MM.1S (cell line): Measurements from ENCODE around the gene FBXL13.
"Not testable (repeated sequence)": the region's sequence is repeated elsewhere in the genome, so short reads cannot be mapped to it uniquely, and the experiment has no call there.

ENCODE experiments used
- DNase-seq: peaks from one replicate; pipeline ENCODE4 v3.0.0-alpha.2; 2015
- H2AFZ ChIP-seq: fragments of 300-600 bp; sonication (generic); 2 replicates; pipeline ENCODE4 v1.6.0; 2016; ENCODE audit warnings: antibody characterized with exemption, low read length
- H3F3A ChIP-seq: fragments of 300-600 bp; sonication (generic); 2 replicates; pipeline ENCODE4 v1.6.1; 2016; ENCODE audit warnings: mild to moderate bottlenecking, antibody characterized with exemption, low read length, moderate library complexity, mixed read lengths; ENCODE audit not compliant: insufficient read depth
- H3K27ac ChIP-seq: fragments of 300-600 bp; sonication (generic); 2 replicates; pipeline ENCODE4 v1.5.1; 2016; ENCODE audit warnings: mild to moderate bottlenecking, low read length
- H3K27me3 ChIP-seq: fragments of 300-600 bp; sonication (generic); replicated peaks from 2 replicates; pipeline ENCODE4 v1.6.0; 2016; ENCODE audit warnings: low read length; ENCODE audit not compliant: insufficient read depth
- H3K36me3 ChIP-seq: fragments of 300-600 bp; sonication (generic); replicated peaks from 2 replicates; pipeline ENCODE4 v1.6.1; 2016; ENCODE audit warnings: mild to moderate bottlenecking, low read length, mixed read lengths; ENCODE audit not compliant: insufficient read depth
- H3K4me1 ChIP-seq: fragments of 300-600 bp; sonication (generic); 2 replicates; pipeline ENCODE4 v1.6.1; 2016; ENCODE audit warnings: low read length, mixed read lengths
- H3K4me2 ChIP-seq: fragments of 300-600 bp; sonication (generic); 2 replicates; pipeline ENCODE4 v1.6.0; 2016; ENCODE audit warnings: low read depth, low read length
- H3K4me3 ChIP-seq: fragments of 300-600 bp; sonication (generic); 2 replicates; pipeline ENCODE4 v1.5.1; 2016; ENCODE audit warnings: low read length, mixed read lengths
- H3K79me2 ChIP-seq: fragments of 300-600 bp; sonication (generic); 2 replicates; pipeline ENCODE4 v1.6.1; 2016; ENCODE audit warnings: mixed run types, low read length, mixed read lengths
- H3K9ac ChIP-seq: fragments of 300-600 bp; sonication (generic); 2 replicates; pipeline ENCODE4 v1.6.1; 2016; ENCODE audit warnings: low read length, mixed read lengths
- H3K9me2 ChIP-seq: fragments of 300-600 bp; sonication (generic); replicated peaks from 2 replicates; pipeline ENCODE4 v1.6.1; 2016; ENCODE audit warnings: mild to moderate bottlenecking, low read length, mixed read lengths; ENCODE audit not compliant: insufficient read depth
- H3K9me3 ChIP-seq: fragments of 300-600 bp; sonication (generic); replicated peaks from 2 replicates; pipeline ENCODE4 v1.6.1; 2016; ENCODE audit warnings: mild to moderate bottlenecking, low read length, mixed read lengths; ENCODE audit not compliant: insufficient read depth
- H4K20me1 ChIP-seq: fragments of 300-600 bp; sonication (generic); 2 replicates; pipeline ENCODE4 v1.6.1; 2016; ENCODE audit warnings: mild to moderate bottlenecking, low read length, moderate library complexity, mixed read lengths; ENCODE audit not compliant: insufficient read depth
- EZH2 ChIP-seq: fragments of 300-600 bp; sonication (generic); optimal IDR thresholded peaks from 2 replicates; pipeline ENCODE3; 2017; ENCODE audit warnings: low read depth, mild to moderate bottlenecking, antibody characterized with exemption, low read length, mixed read lengths
- EZH2phosphoT487 ChIP-seq: fragments of 300-600 bp; sonication (generic); IDR thresholded peaks from 2 replicates; pipeline ENCODE4 v1.6.1; 2018; ENCODE audit warnings: antibody characterized with exemption, low read length
- TF ChIP-seq, protein P1 (sequence below): fragments of 300-600 bp; sonication (generic); IDR thresholded peaks from 2 replicates; pipeline ENCODE4 v1.5.1; 2016; ENCODE audit warnings: antibody characterized with exemption, low read length, mixed read lengths

Gene FBXL13

DNA sequence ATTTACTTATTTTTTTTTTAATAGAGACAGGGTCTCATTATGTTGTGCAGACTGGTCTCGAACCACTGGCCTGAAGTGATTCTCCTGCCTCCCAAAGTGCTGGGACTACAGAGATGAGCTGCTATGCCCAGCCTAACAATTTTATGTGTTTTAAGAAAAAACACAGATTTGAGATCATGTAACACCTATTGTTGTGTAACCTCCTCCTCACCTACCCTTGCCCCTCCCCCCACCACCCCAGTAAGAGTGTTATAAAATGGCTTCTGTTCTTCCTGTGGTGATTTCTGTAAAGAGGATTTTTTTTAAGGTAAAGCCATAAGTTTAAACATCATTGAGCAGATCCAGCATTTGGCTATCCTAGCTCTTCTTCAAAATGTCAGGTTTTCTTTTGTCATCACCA, 7.9 kb upstream of the FBXL13 start:
- no peaks in the 10 kb centered on the region for H3K9me2 ChIP-seq
- H3K27me3 ChIP-seq: no peaks in the 10 kb centered on the region
- H3K4me3 ChIP-seq: no peak overlapping the region
- no peaks in the 10 kb centered on the region for H3K4me1 ChIP-seq
- no peak overlapping the region for H2AFZ ChIP-seq
- no peak for TF ChIP-seq EZH2phosphoT487
- no peaks in the 10 kb centered on the region for H3F3A ChIP-seq
- DNase-seq: no peak
- no peak overlapping the region for H3K27ac ChIP-seq
- H3K79me2 ChIP-seq: peaks cover 3% of the 10 kb centered on the region; the same call in 1 of the 2 replicates
- H4K20me1 ChIP-seq: no peaks in the 10 kb centered on the region
- H3K9ac ChIP-seq: no peak overlapping the region
- no peaks in the 10 kb centered on the region for H3K36me3 ChIP-seq
- H3K9me3 ChIP-seq: no peaks in the 10 kb centered on the region
- no peak overlapping the region for H3K4me2 ChIP-seq

DNA sequence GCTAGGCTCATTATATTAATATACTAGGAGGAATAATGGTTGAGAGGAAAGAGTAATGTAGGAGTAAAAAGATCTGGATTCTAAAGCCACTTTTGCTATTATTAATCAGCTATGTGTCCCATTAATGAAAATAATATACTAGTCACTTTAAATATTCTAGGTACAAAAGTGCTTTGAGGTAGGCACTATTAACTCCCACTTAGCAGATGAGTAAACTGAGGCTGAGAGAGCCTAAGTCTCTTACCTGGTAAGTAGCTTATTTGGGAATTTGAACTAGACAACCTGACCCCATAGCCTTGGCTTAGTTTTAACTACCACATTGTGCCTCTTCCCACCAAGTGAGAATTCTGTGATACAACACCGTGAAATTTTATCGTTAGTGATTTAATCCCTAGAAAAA, 6.3 kb upstream of the FBXL13 start:
- Histone ChIP-seq H3K79me2 (peaks cover 17% of the 10 kb centered on the region), H3K27ac (no peak overlapping the region), H4K20me1 (no peaks in the 10 kb centered on the region), H3K36me3 (no peaks in the 10 kb centered on the region), H3F3A (no peaks in the 10 kb centered on the region), H3K4me2 (no peak overlapping the region), H3K27me3 (no peaks in the 10 kb centered on the region), H3K9me3 (no peaks in the 10 kb centered on the region), H3K9ac (no peak overlapping the region), H3K9me2 (no peaks in the 10 kb centered on the region), H3K4me3 (no peak overlapping the region), H3K4me1 (peaks cover 4% of the 10 kb centered on the region), H2AFZ (no peak overlapping the region)
- DNase-seq: no peak
- TF ChIP-seq EZH2phosphoT487 (no peak), EZH2 (no peak)
- TF ChIP-seq, protein P1, sequence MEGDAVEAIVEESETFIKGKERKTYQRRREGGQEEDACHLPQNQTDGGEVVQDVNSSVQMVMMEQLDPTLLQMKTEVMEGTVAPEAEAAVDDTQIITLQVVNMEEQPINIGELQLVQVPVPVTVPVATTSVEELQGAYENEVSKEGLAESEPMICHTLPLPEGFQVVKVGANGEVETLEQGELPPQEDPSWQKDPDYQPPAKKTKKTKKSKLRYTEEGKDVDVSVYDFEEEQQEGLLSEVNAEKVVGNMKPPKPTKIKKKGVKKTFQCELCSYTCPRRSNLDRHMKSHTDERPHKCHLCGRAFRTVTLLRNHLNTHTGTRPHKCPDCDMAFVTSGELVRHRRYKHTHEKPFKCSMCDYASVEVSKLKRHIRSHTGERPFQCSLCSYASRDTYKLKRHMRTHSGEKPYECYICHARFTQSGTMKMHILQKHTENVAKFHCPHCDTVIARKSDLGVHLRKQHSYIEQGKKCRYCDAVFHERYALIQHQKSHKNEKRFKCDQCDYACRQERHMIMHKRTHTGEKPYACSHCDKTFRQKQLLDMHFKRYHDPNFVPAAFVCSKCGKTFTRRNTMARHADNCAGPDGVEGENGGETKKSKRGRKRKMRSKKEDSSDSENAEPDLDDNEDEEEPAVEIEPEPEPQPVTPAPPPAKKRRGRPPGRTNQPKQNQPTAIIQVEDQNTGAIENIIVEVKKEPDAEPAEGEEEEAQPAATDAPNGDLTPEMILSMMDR: no peak

DNA sequence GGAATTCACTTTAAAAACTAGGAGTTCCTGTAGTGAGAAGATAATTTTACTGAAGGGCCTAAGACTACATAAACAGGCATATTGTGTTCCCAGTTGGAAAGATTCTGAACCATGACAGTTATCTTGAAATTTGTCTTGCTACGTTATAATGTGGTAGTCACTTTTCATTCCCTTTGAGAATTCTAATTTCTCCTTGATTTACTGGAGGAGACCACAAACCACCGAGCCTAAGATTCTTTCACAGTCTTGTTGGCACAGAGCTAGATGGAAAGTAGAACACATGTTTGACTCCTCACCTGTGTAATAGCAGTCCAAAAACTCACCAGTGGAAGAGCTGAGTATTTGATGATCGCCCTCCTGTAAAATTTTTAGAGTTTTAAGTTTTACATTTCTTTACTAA, 5.2 kb upstream of the FBXL13 start:
- no peaks in the 10 kb centered on the region for H4K20me1 ChIP-seq
- H3K27me3 ChIP-seq: no peaks in the 10 kb centered on the region
- H3K4me1 ChIP-seq: peaks cover 6% of the 10 kb centered on the region
- DNase-seq: no peak
- H3F3A ChIP-seq: peaks cover 4% of the 10 kb centered on the region; the same call in 1 of the 2 replicates
- no peak for TF ChIP-seq EZH2phosphoT487
- TF ChIP-seq EZH2: no peak
- TF ChIP-seq, protein P1: no peak
- no peak overlapping the region for H3K4me3 ChIP-seq
- H3K4me2 ChIP-seq: no peak overlapping the region
- H3K9ac ChIP-seq: no peak overlapping the region
- H2AFZ ChIP-seq: no peak overlapping the region
- H3K9me2 ChIP-seq: no peaks in the 10 kb centered on the region
- no peaks in the 10 kb centered on the region for H3K36me3 ChIP-seq
- H3K9me3 ChIP-seq: no peaks in the 10 kb centered on the region
- H3K79me2 ChIP-seq: peaks cover 24% of the 10 kb centered on the region
- no peak overlapping the region for H3K27ac ChIP-seq

DNA sequence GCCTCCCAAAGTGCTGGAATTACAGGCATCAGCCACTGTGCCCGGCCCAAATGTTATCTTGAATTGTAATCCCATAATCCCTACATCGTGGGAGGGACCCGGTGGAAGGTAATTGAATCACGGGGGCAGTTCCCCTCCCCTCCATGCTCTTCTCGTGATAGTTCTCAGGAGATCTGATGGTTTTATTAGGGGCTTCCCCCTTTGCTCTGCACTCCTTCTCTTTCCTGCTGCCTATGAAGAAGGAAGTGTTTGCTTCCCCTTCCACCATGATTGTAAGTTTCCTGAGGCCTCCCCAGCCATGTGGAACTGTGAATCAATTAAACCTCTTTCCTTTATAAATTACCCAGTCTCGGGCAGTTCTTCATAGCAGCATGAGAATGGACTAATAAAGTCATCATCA, 3.6 kb upstream of the FBXL13 start:
- peaks cover 12% of the 10 kb centered on the region for H3K4me1 ChIP-seq
- not testable (repeated sequence) for H3F3A ChIP-seq, H3K9me2 ChIP-seq, H4K20me1 ChIP-seq, H3K27ac ChIP-seq, H3K9me3 ChIP-seq, DNase-seq, H3K36me3 ChIP-seq, H2AFZ ChIP-seq, H3K9ac ChIP-seq, H3K27me3 ChIP-seq, H3K4me2 ChIP-seq, H3K4me3 ChIP-seq
- H3K79me2 ChIP-seq: peaks cover 24% of the 10 kb centered on the region
